AG08395 (cell line): Measurements from ENCODE around the gene NID2.

Experiments used
- DNase-seq: peaks from one replicate; pipeline ENCODE4 v3.0.0; 2012; ENCODE audit warnings: mixed read lengths, low spot score

Gene NID2

GRCh38 chr14:52079239-52079959, 10.5 kb upstream of the NID2 start:
- DNase-seq: no peak

- no peak for DNase-seq
These were observed 9.9 kb upstream of the NID2 start for GRCh38 chr14:52078721-52079120.

- DNase-seq: no peak
These were observed 9.3 kb upstream of the NID2 start for GRCh38 chr14:52078095-52078531.

GRCh38 chr14:52077256-52077979, 8.6 kb upstream of the NID2 start:
- DNase-seq: no peak

GRCh38 chr14:52076334-52076733, 7.5 kb upstream of the NID2 start:
- peak; percentile 61 for DNase-seq

- no peak for DNase-seq
These were observed 6.5 kb upstream of the NID2 start for GRCh38 chr14:52075371-52075770.

GRCh38 chr14:52073251-52073650, 4.4 kb upstream of the NID2 start:
- no peak for DNase-seq

- DNase-seq: no peak
These were observed 3.5 kb upstream of the NID2 start for GRCh38 chr14:52072266-52072780.

GRCh38 chr14:52071675-52072074, 2.8 kb upstream of the NID2 start:
- DNase-seq: no peak

GRCh38 chr14:52070051-52070431, 1.2 kb upstream of the NID2 start:
- DNase-seq: no peak

- no peak for DNase-seq
These were observed 620 bp upstream of the NID2 start for GRCh38 chr14:52069307-52070050.

GRCh38 chr14:52067873-52068614, 815 bp downstream of the NID2 start:
- DNase-seq: no peak

- no peak for DNase-seq
These were observed 4.7 kb downstream of the NID2 start for GRCh38 chr14:52064174-52064573.

GRCh38 chr14:52063052-52063462, 5.8 kb downstream of the NID2 start:
- no peak for DNase-seq

- DNase-seq: no peak
These were observed 7.0 kb downstream of the NID2 start for GRCh38 chr14:52061890-52062289.

GRCh38 chr14:52061390-52061789, 7.5 kb downstream of the NID2 start:
- no peak for DNase-seq

GRCh38 chr14:52060080-52060479, 8.8 kb downstream of the NID2 start:
- no peak for DNase-seq

GRCh38 chr14:52059649-52060048, 9.2 kb downstream of the NID2 start:
- DNase-seq: no peak

- DNase-seq: no peak
These were observed 10.5 kb downstream of the NID2 start for GRCh38 chr14:52058341-52058740.

- DNase-seq: no peak
These were observed 13.7 kb downstream of the NID2 start for GRCh38 chr14:52055167-52055566.

GRCh38 chr14:52054678-52055077, 14.2 kb downstream of the NID2 start:
- no peak for DNase-seq

- no peak for DNase-seq
These were observed 15.8 kb downstream of the NID2 start for GRCh38 chr14:52053044-52053443.
